Activated CD4-positive, alpha-beta T cell treated with anti-CD3 and anti-CD28 coated beads, Interleukin-2, amount 10 ng/mL, durations not matched to agents 24 days and 14 days (primary cell): ENCODE data around the gene OR52N4. TPM values are rescaled to one million over a fixed set of nuclear protein-coding genes. Genes with fewer than 3 reads are reported as not detected.

ENCODE experiments used
- DNase-seq: peaks from one replicate; pipeline ENCODE4 v3.0.0; 2022
- H3K27ac Mint-ChIP-seq: one replicate; pipeline ENCODE4 v1.8.0; 2022; ENCODE audit warnings: mild to moderate bottlenecking, mixed read lengths
- H3K27me3 Mint-ChIP-seq: one replicate; pipeline ENCODE4 v1.8.0; 2022; ENCODE audit warnings: mixed read lengths
- H3K36me3 Mint-ChIP-seq: one replicate; pipeline ENCODE4 v1.8.0; 2022; ENCODE audit warnings: low read depth, mild to moderate bottlenecking, mixed read lengths
- H3K4me1 Mint-ChIP-seq: one replicate; pipeline ENCODE4 v1.8.0; 2021; ENCODE audit warnings: mixed read lengths
- H3K4me3 Mint-ChIP-seq: one replicate; pipeline ENCODE4 v1.8.0; 2022; ENCODE audit warnings: mild to moderate bottlenecking, moderate library complexity, mixed read lengths
- H3K9me3 Mint-ChIP-seq: one replicate; pipeline ENCODE4 v1.8.0; 2021; ENCODE audit warnings: mixed read lengths
- intact Hi-C: fragments of 100-400 bp; cut with micrococcal nuclease; formaldehyde crosslinking; loops from one replicate; pipeline ENCODE4 v1.15.1; 2023
- total RNA-seq: library from RNA; stranded (reverse); gene quantifications from 2 replicates; pipeline ENCODE4 v1.2.3, GENCODE V29; 2022

Gene OR52N4
- total RNA-seq, 1 donor from 2014 or later: not detected

DNA sequence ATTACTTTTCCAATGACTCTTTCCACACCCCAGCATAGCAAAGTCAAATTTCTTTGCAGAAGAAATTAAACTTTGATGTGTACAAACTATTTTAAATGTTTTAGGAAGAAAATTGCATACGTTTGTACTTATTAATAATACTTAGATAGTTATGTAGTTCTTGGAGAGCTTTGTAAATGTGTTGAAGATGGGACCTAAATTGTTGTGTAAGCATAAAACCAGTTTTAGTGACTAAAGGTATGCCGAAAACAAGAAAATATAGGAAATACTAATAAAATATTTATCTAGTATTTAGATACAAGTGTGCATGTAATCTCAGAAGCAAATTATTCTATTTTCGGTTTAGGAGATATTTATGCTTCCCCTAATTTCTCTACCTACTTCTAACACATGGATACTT is 4.2 kb upstream of the OR52N4 start:
- no peak for DNase-seq
- peaks cover 4% of the 10 kb centered on the region for H3K27me3 Mint-ChIP-seq
- no peaks in the 10 kb centered on the region for H3K36me3 Mint-ChIP-seq
- no peaks in the 10 kb centered on the region for H3K4me1 Mint-ChIP-seq
- no peak overlapping the region for H3K27ac Mint-ChIP-seq
- H3K4me3 Mint-ChIP-seq: no peak overlapping the region
- H3K9me3 Mint-ChIP-seq: no peaks in the 10 kb centered on the region
- intact Hi-C loops: no loop called here

GRCh38 chr11:5767056-5767455 is 13.0 kb downstream of the OR52N4 start:
- Mint-ChIP-seq H3K27me3 (no peaks in the 10 kb centered on the region), H3K36me3 (no peaks in the 10 kb centered on the region), H3K4me1 (no peaks in the 10 kb centered on the region), H3K9me3 (no peaks in the 10 kb centered on the region), H3K4me3 (no peak overlapping the region), H3K27ac (no peak overlapping the region)
- intact Hi-C loops: no loop called here
- DNase-seq: no peak

DNA sequence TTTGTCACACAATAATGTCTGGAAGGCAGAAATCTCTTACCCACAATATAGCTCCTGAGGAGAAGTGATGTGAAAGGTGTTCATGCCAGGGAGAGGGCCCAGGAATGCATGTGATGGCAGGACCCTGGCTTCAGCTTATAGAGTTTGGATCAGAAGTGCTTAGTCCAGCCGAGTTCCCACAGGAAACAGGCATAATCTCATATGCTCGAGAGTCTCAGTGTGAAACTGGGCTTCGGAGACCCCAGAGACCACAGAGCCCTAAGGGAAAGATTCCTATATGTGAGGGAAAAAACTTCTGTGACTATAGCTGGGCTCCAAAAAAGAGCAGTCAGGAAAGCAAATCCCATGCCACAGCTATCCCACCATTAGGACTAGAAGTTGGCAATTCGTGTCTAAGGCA is 29.2 kb downstream of the OR52N4 start, which contains the start of gene OR52N5:
OR52N5 (minus strand) TSS at position 101 of the 400 bp plus-strand sequence. CDS start 4,721 bp downstream, outside the sequence.
- H3K4me3 Mint-ChIP-seq: no peak within 1 kb of the TSS

GRCh38 chr11:5791165-5791564 is 37.1 kb downstream of the OR52N4 start, which contains the start of gene OR52N1:
Gene OR52N1 (minus strand): TSS chr11:5791265. CDS start chr11:5788816, 2,449 bp downstream.
- Mint-ChIP-seq H3K4me3 (no peak within 1 kb of the TSS), H3K4me1 (no peaks in the 10 kb centered on the region), H3K9me3 (no peaks in the 10 kb centered on the region), H3K36me3 (no peaks in the 10 kb centered on the region), H3K27me3 (peaks cover 8% of the 10 kb centered on the region), H3K27ac (no peak within 1 kb of the TSS)
- no peak for DNase-seq
- intact Hi-C loops: no loop called here

More for the DNA sequence above, 29.2 kb downstream of the OR52N4 start, which contains the start of gene OR52N5:
- no peak for DNase-seq
- Mint-ChIP-seq H3K4me1 (no peaks in the 10 kb centered on the region), H3K36me3 (no peaks in the 10 kb centered on the region), H3K9me3 (no peaks in the 10 kb centered on the region), H3K27me3 (peaks cover under 1% of the 10 kb centered on the region), H3K27ac (no peak within 1 kb of the TSS)
- intact Hi-C loops: no loop called here

DNA sequence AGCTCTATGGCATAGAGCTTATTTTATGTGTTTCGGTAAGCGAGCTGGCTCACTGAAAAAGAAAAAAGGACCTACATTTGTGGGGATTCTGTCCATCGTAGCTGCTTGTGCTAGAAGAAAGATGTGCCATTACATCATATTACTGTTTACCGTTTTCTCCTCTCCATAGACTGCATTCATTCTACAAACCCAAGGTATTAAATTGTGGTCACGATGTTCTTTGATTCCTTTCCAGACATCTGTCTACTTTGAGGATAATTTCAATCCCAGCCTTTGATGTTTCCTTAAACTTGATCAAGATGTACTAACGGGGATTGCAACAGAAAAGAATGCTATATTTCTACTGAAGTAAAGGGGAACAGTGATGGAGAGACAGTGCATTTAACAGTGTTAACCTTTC is 42.5 kb downstream of the OR52N4 start:
- no peaks in the 10 kb centered on the region for H3K36me3 Mint-ChIP-seq
- H3K9me3 Mint-ChIP-seq: no peaks in the 10 kb centered on the region
- no peaks in the 10 kb centered on the region for H3K4me1 Mint-ChIP-seq
- intact Hi-C loops: no loop called here
- H3K4me3 Mint-ChIP-seq: no peak overlapping the region
- H3K27me3 Mint-ChIP-seq: peaks cover 10% of the 10 kb centered on the region
- no peak for DNase-seq
- no peak overlapping the region for H3K27ac Mint-ChIP-seq

DNA sequence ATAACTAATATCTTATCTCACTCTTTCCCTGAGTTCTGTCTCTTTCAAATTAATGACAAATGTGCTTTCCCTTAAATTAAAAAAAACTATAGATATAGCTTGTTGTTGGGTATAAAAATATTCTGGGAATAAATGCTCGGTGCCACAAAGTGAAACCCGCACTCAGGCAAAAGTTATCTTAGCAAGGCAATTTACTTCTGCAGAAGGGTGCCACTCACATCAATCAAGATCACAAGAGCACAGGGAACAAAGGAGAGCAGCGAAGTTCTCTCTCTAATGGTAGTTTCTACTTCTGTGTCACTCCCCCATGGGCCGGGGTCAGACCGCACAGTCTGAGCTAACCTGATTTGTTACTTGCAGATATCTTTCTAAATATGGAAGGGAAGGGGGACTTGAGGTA is 49.9 kb downstream of the OR52N4 start:
- no peak for DNase-seq
- Mint-ChIP-seq H3K9me3 (peaks cover 6% of the 10 kb centered on the region), H3K4me3 (no peak overlapping the region), H3K36me3 (no peaks in the 10 kb centered on the region), H3K4me1 (peaks cover 6% of the 10 kb centered on the region), H3K27me3 (peaks cover 21% of the 10 kb centered on the region), H3K27ac (no peak overlapping the region)
- intact Hi-C loops: loop anchor here (10.0 kb wide), 1 partner anchor 1169 kb away; the partner anchor contains the start of gene OR51D1

Other genes starting within 250 kb of the OR52N4 start
- not detected in 2 replicates for gene UBQLN3, start 244.3 kb upstream of the OR52N4 start, total RNA-seq
- not detected in 2 replicates for gene UBQLNL, start 237.5 kb upstream of the OR52N4 start, total RNA-seq
- gene OR52H1, start 205.7 kb upstream of the OR52N4 start, total RNA-seq: not detected in 2 replicates
- gene OR52B6, start 173.4 kb upstream of the OR52N4 start, total RNA-seq: not detected in 2 replicates
- gene TRIM6, start 157.6 kb upstream of the OR52N4 start, total RNA-seq: 0.14 and 0.62 TPM in 2 replicates
- gene TRIM34, start 129.2 kb upstream of the OR52N4 start, total RNA-seq: 5.3 TPM in 2 replicates
- gene TRIM5, start 69.2 kb upstream of the OR52N4 start, total RNA-seq: 9.3 and 9.7 TPM in 2 replicates
- gene TRIM22, start 64.5 kb upstream of the OR52N4 start, total RNA-seq: 104 and 107 TPM in 2 replicates
- 0.16 TPM in 1 of 2 replicates, not detected in the other for gene OR56B1, start 17.8 kb upstream of the OR52N4 start, total RNA-seq
- gene OR52N5, start 29.1 kb downstream of the OR52N4 start, total RNA-seq: not detected in 2 replicates
- gene OR52N1, start 37.0 kb downstream of the OR52N4 start, total RNA-seq: not detected in 2 replicates
- not detected in 2 replicates for gene OR52N2, start 54.7 kb downstream of the OR52N4 start, total RNA-seq
- gene OR52E6, start 87.7 kb downstream of the OR52N4 start, total RNA-seq: not detected in 2 replicates
- gene OR52E8, start 103.4 kb downstream of the OR52N4 start, total RNA-seq: not detected in 2 replicates
- not detected in 2 replicates for gene OR52E4, start 126.4 kb downstream of the OR52N4 start, total RNA-seq
- not detected in 2 replicates for gene OR52E5, start 139.0 kb downstream of the OR52N4 start, total RNA-seq
- not detected in 2 replicates for gene OR56A3, start 188.0 kb downstream of the OR52N4 start, total RNA-seq
- gene OR56A5, start 214.3 kb downstream of the OR52N4 start, total RNA-seq: not detected in 2 replicates
- not detected in 2 replicates for gene OR52L1, start 232.7 kb downstream of the OR52N4 start, total RNA-seq